H7 (cell line): ENCODE data around the gene VEGFB. TPM values are rescaled to one million over a fixed set of nuclear protein-coding genes. Genes with fewer than 3 reads are reported as not detected.
A peak's percentile ranks its signal among the peaks of the same experiment; 100 is the strongest.

Source experiments
- DNase-seq: peaks from one replicate; pipeline ENCODE4 v3.0.0; 2012
- H3K27me3 ChIP-seq: 2 replicates; pipeline ENCODE4 v1.6.0; 2011; ENCODE audit warnings: mild to moderate bottlenecking, low read length; ENCODE audit not compliant: control insufficient read depth, insufficient read depth
- H3K36me3 ChIP-seq: replicated peaks from 2 replicates; pipeline ENCODE4 v1.5.1; 2011; ENCODE audit warnings: low read length; ENCODE audit not compliant: control insufficient read depth, insufficient read depth
- H3K4me3 ChIP-seq: 2 replicates; pipeline ENCODE4 v1.5.1; 2011; ENCODE audit warnings: low read depth, mild to moderate bottlenecking, control low read depth, low read length, moderate library complexity; ENCODE audit not compliant: insufficient read depth
- total RNA-seq: library from RNA; depleted of rRNA; stranded (reverse); fragments of >200 nt; shearing (Covaris generic); gene quantifications from 2 replicates; pipeline ENCODE4 v1.2.3, GENCODE V29; 2014; rRNA removed

VEGFB gene
- total RNA-seq = 17.6 and 22.4 TPM in 2 replicates

GRCh38 chr11:64233913-64234586 is at the start of gene VEGFB:
Gene VEGFB, plus strand, starts transcription at chr11:64234584. Its CDS starts 250 bp downstream, at chr11:64234834.
- Histone ChIP-seq H3K36me3 (peaks cover 8% of the 10 kb centered on the region), H3K27me3 (peaks cover 10% of the 10 kb centered on the region; the same call in 1 of the 2 replicates), H3K4me3 (peak within 1 kb of the TSS; percentile 69)
- DNase-seq = peak; percentile 89

- Histone ChIP-seq H3K4me3 (peak overlapping the region; percentile 82), H3K36me3 (peaks cover 2% of the 10 kb centered on the region), H3K27me3 (no peaks in the 10 kb centered on the region)
- DNase-seq = no peak
Measured at GRCh38 chr11:64185175-64185692, 49.1 kb upstream of the VEGFB start.

GRCh38 chr11:64185693-64186491 is 48.5 kb upstream of the VEGFB start, which contains the start of gene STIP1:
Gene STIP1, plus strand, starts transcription at chr11:64186171. Its CDS starts 91 bp downstream, at chr11:64186262.
- DNase-seq = peak; percentile 100
- Histone ChIP-seq H3K4me3 (peak within 1 kb of the TSS; percentile 82), H3K27me3 (no peaks in the 10 kb centered on the region), H3K36me3 (peaks cover 2% of the 10 kb centered on the region)

- no peak for DNase-seq
- Histone ChIP-seq H3K36me3 (peaks cover 2% of the 10 kb centered on the region), H3K4me3 (no peak overlapping the region), H3K27me3 (no peaks in the 10 kb centered on the region)
Measured at GRCh38 chr11:64186492-64187165, 47.8 kb upstream of the VEGFB start.

- Histone ChIP-seq H3K36me3 (peaks cover 45% of the 10 kb centered on the region), H3K4me3 (no peak overlapping the region), H3K27me3 (no peaks in the 10 kb centered on the region)
- DNase-seq = no peak
Measured at GRCh38 chr11:64192434-64192833, 42.0 kb upstream of the VEGFB start.

- Histone ChIP-seq H3K27me3 (no peaks in the 10 kb centered on the region), H3K36me3 (peaks cover 65% of the 10 kb centered on the region)
- DNase-seq = no peak
Measured at GRCh38 chr11:64196626-64197025, 37.8 kb upstream of the VEGFB start.

GRCh38 chr11:64198511-64198910 is 35.9 kb upstream of the VEGFB start:
- Histone ChIP-seq H3K4me3 (no peak overlapping the region), H3K36me3 (peaks cover 70% of the 10 kb centered on the region), H3K27me3 (no peaks in the 10 kb centered on the region)
- no peak for DNase-seq

More at GRCh38 chr11:64196626-64197025, 37.8 kb upstream of the VEGFB start:
- H3K4me3 ChIP-seq = no peak overlapping the region

GRCh38 chr11:64201543-64201942 is 32.8 kb upstream of the VEGFB start:
- Histone ChIP-seq H3K27me3 (no peaks in the 10 kb centered on the region), H3K4me3 (no peak overlapping the region), H3K36me3 (peaks cover 55% of the 10 kb centered on the region)
- no peak for DNase-seq

- no peaks in the 10 kb centered on the region for H3K27me3 ChIP-seq
- no peak overlapping the region for H3K4me3 ChIP-seq
- no peak for DNase-seq
- H3K36me3 ChIP-seq = peaks cover 42% of the 10 kb centered on the region
Measured at GRCh38 chr11:64202992-64203391, 31.4 kb upstream of the VEGFB start.

- peaks cover 38% of the 10 kb centered on the region for H3K36me3 ChIP-seq
Measured at GRCh38 chr11:64203421-64204079, 30.8 kb upstream of the VEGFB start.

GRCh38 chr11:64204080-64204440 is 30.3 kb upstream of the VEGFB start:
- Histone ChIP-seq H3K36me3 (peaks cover 38% of the 10 kb centered on the region), H3K27me3 (no peaks in the 10 kb centered on the region), H3K4me3 (no peak overlapping the region)
- peak; percentile 50 for DNase-seq

More at GRCh38 chr11:64203421-64204079, 30.8 kb upstream of the VEGFB start:
- H3K4me3 ChIP-seq = no peak overlapping the region
- no peak for DNase-seq
- no peaks in the 10 kb centered on the region for H3K27me3 ChIP-seq

GRCh38 chr11:64204464-64204989 is 29.9 kb upstream of the VEGFB start:
- H3K4me3 ChIP-seq = no peak overlapping the region
- peaks cover 38% of the 10 kb centered on the region for H3K36me3 ChIP-seq
- DNase-seq = peak; percentile 96
- H3K27me3 ChIP-seq = no peaks in the 10 kb centered on the region

GRCh38 chr11:64206457-64207255 is 27.7 kb upstream of the VEGFB start, which contains the start of gene FERMT3:
Gene FERMT3, plus strand, starts transcription at chr11:64206721. Its CDS starts 644 bp downstream, at chr11:64207365.
- peak; percentile 57 for DNase-seq
- Histone ChIP-seq H3K27me3 (no peaks in the 10 kb centered on the region), H3K36me3 (peaks cover 24% of the 10 kb centered on the region), H3K4me3 (no peak within 1 kb of the TSS)
